Ovary (tissue), 3 donors: ENCODE measurements around the gene RNF5.

Experiments
- CTCF ChIP-seq, 3 donors: fragments of 450-650 bp in 2 of 3; fragments of 200-600 bp in 1 of 3; IDR thresholded peaks; one replicate each; pipeline versions ENCODE4 v1.5.1 to v1.8.0; 2016 to 2022; ENCODE audit warnings: antibody characterized with exemption in 3 of 3, mild to moderate bottlenecking in 1 of 3
- EP300 ChIP-seq: sonication (generic); formaldehyde crosslinking; IDR thresholded peaks from one replicate; pipeline ENCODE4 v1.6.1; 2017; ENCODE audit warnings: antibody characterized with exemption
- POLR2A ChIP-seq: fragments of 450-650 bp; IDR thresholded peaks from one replicate; pipeline ENCODE4 v1.6.1; 2017; ENCODE audit warnings: antibody characterized with exemption, mild to moderate bottlenecking, moderate library complexity
- donor health status: DM: no; HTN: no; CAD: no.

- TF ChIP-seq CTCF (IDR thresholded peaks at IDR 0.05) (no peak), EP300 (no peak), POLR2A (no peak)
Observed at GRCh38 chr6:32214126-32214525, 35.9 kb downstream of the RNF5 start.
